HG03103 (cell line): ENCODE results near the gene FBXO17.
"Not testable (repeated sequence)": the region's sequence is repeated elsewhere in the genome, so short reads cannot be mapped to it uniquely, and the experiment has no call there.

ENCODE experiments used
- ATAC-seq: cut with Tn5 transposase; IDR thresholded peaks from one replicate; pipeline ENCODE4 v1.9.1; 2021; ENCODE audit warnings: low read depth; ENCODE audit not compliant: unreplicated experiment

The FBXO17 gene

DNA sequence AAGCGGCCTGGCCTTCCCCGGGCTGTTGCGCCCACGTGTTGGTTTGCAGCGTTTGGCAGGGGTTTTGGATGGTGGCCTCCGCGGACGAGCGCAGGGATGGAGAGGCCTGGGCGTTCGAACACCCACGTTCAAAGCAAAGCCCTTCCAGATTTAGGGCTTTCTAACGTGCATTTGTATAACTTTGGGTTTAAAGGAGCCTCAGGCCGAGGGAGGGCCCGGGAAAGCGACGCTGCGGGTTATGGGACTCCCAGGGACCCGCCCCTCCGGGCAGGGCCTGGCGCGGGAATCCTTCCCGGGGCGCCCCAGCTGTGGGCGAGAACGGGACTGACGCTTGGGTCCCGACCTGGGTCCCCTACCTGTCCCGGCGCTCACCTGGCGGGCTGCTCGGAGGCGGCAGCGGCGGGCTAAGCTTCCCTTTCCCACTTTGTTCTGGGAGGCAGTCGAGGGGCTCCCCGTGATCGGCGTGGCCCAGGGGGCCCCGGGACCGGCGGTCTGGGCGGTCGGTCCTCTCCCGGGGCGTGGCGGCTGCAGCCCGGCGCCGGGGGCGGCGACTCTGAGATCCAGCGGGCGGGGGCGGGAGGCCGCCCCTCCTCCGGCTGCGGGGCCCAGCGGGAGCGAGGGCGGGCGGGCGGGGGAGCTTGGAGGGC lies at the start of gene FBXO17:
Gene FBXO17, minus strand, starts transcription at position 529 of the 647 bp plus-strand sequence. CDS start 25,423 bp downstream, outside the sequence.
- no peak for ATAC-seq

DNA sequence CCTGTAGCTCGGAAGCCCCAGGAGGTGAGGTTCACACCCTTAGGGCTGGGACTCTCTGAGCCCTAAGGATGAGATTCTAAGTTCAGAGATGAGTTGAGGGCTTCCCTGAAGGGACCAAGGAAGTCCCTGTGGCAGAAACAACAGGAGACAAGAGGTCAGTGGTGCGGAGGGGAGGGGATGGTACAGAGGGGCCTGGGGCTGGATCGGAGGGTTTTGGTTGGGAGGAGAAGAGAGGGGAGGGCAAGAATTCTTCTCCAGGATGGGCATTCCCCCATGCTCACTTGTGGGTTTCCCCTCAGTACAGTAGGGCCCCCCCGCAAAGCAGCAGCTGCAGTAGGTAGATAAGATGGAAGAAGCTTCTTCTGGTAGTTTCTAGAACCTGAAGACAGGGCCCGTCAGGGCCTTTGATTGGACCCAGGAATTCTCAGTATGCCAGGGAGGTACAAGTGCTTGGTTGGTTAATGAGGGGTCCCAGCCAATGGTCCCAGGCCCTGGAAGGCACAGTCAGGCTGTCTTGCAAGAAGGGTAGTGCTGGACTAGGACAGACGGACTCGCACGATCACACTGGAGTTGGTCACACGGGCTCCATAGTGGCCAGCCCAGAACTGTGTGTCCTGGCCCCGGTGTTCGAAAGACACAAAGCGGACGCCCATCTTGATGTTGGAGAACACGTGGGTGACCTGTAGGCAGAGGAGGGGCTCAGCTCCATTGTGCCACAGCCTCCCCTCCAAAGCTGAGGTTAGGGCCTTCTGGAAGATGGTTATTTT lies 49.5 kb upstream of the FBXO17 start:
- ATAC-seq, result no peak

DNA sequence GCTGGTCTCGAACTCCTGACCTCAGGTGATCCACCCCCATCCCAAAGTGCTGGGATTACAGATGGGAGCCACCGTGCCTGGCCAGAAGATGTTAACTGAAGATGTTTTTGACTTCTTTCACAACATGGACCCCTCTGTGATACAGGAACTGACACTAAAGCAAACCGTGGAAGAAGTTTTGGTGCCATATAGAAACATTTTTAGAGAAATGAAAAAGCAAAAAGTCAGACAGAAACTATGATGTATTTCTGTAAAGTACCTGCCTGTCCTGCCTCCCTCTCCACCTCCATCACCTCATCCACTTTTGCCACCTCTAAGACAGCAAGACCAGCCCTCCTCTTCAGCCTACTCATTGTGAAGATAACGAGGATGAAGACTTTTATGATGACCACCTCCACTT lies 45.5 kb upstream of the FBXO17 start:
- ATAC-seq, result no peak

- no peak for ATAC-seq
These were observed 42.1 kb upstream of the FBXO17 start for GRCh38 chr19:39017646-39018045.

GRCh38 chr19:39017026-39017425 lies 41.5 kb upstream of the FBXO17 start:
- ATAC-seq, result no peak

- no peak for ATAC-seq
These were observed 38.5 kb upstream of the FBXO17 start for GRCh38 chr19:39014037-39014436.

GRCh38 chr19:39009001-39009400 lies 33.5 kb upstream of the FBXO17 start:
- ATAC-seq, result no peak

DNA sequence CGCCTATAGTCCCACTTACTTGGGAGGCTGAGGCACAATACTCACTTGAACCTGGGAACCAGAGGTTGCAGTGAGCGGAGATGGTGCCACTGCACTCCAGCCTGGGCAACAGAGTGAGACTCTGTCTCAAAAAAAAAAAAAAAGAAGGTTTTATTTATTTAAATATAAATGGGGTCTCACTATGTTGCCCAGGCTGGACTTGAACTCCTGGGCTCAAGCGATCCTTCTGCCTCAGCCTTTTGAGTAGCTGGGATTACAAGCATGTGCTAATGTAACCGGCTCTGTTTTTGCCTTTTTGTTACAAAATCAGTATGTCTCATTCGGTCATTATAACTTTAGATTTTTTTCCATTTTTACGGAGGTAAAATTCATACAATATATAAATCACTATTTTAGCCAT lies 32.6 kb upstream of the FBXO17 start:
- ATAC-seq, result no peak

DNA sequence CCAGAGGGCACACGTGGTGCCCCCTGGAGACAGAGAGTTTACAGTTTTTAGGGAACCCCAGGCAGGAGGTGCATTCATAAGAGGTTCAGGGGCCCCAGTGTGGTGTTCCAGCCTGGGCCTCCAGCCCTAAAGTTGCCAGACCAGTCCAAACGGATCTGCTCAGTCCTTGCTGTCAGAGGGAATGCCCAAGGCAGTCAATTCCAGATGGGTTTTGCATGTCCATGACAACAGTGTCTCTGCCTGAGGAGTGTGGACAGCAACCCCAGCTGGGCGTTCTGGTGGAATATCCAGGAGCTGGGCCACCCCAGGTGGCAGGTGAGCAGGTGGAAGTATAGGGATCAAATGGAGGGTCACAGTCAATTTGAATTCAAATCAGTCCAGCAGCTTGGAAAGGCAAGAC lies 31.6 kb upstream of the FBXO17 start:
- no peak for ATAC-seq

DNA sequence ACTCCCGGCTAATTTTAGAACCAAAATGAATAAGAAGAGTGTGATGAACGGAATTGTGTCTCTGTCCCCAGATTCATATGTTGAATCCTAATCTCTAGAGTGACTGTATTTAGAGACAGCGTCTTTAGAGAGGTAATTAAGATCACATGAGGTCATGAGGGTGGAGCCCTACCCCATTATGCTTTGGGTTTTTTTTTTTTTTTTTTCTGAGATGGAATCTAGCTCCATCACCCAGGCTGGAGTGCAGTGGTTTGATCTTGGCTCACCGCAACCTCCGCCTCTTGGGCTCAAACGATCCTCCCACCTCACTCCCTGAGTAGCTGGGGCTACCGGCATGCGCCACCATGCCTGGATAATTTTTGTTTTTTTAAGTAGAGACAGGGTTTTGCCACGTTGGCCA lies 28.9 kb upstream of the FBXO17 start:
- ATAC-seq, result no peak

DNA sequence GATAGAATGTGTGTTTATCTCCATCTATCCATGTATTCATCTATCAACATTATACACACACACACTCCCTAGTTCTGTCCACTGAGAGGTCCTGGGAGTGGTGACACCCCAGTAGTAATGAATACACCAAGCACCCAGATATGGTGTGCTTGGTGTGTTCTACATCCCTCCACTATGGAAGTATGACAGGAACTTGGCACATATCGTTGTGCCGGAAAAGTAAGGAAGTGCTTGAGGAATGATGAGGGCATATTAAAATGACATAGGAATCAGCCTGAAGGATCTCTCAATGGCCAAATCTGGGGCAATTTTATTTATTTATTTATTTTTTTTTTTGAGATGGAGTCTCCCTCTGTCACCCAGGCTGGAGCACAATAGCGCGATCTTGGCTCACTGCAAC lies 28.3 kb upstream of the FBXO17 start:
- ATAC-seq, result no peak

DNA sequence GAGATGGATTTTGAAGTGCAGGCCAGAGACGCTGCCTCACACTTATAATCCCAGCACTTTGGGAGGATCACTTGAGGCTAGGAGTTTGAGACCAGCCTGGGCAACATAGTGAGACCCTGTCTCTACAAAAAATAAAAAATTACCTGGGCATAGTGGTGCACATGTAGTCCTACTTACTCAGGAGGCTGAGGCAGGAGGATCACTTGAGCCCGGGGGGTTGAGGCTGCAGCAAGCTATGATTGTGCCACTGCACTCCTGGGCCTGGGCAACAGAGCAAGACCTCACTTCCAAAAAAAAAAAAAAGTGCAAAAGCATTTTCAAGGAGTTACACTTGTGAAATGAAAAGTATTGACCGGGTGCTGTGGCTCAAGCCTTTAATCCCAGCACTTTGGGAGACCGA lies 27.6 kb upstream of the FBXO17 start:
- ATAC-seq, result no peak

GRCh38 chr19:39001041-39001440 lies 25.5 kb upstream of the FBXO17 start:
- ATAC-seq, result no peak

DNA sequence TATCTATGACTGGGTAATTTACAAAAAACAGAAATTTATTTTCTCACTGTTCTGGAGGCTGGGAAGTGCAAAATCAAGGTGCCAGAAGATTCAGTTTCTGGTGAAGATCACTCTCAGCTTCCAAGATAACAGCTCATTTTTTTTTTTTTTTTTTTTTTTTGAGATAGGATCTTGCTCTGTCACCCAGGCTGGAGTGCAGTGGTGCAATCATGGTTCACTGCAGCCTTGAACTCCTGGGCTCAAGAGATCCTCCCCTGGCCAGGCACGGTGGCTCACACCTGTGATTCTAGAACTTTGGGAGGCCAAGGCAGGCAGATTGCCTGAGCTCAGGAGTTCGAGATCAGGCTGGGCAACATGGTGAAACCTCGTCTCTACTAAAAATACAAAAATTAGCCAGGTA lies 22.0 kb upstream of the FBXO17 start:
- not testable (repeated sequence) for ATAC-seq

DNA sequence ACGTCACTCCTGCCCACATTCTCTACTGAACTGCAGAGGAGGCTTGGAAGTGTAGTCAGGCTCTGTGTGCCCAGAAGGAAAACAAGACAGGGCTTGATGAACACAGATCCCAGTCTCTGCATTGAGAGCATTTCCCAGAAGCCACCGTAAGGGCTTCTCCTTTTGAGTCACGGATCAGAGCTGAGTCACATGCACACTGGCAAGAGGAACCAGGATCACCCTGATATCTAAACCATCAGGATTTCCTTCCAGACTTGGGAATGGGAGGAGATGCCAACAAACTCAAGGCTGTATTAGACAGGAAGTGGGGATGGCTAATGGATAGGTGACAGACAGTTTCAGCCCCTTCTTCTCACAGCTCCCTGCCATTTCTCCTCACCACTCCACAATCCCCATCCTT lies 17.7 kb upstream of the FBXO17 start:
- no peak for ATAC-seq

DNA sequence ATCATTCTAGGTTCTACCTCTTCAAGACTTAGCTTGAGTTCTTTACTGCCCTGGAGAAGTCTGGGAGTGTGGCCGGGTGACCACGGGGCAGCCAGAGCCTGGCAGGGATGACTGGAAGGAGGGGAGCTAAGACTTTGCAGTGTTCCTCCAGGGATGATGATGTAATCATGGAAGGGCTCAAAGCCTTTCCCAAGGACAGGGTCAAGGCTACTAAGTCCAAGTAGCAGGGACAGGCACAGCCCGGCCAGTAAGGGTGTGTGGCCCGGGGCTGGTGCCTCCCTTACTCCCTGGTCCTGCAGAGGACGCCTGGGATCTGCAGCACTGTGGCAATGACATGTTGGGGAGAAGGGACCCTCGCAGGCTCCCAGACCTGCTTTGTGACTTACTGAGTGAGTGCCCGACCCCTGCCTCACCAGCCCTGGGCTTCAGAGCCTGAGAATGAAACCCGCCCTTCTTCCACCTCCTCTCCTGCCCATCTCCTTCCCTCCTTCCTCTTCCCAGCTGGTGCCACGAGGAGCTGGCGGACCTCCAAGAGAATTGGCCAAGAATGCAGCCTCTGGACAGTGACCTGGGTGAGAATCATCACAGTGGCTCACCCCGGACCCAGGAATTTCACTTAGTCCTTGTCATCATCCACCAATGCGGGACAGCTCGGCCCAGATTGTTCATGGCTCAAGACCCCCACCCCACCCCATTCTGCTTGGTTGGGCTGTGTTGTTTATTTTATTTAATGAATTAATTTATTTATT lies 15.6 kb upstream of the FBXO17 start:
- no peak for ATAC-seq

GRCh38 chr19:38989614-38990013 lies 14.1 kb upstream of the FBXO17 start:
- ATAC-seq, result not testable (repeated sequence)

- ATAC-seq, result no peak
These were observed 13.6 kb upstream of the FBXO17 start for GRCh38 chr19:38989066-38989605.

- not testable (repeated sequence) for ATAC-seq
These were observed 13.1 kb upstream of the FBXO17 start for GRCh38 chr19:38988627-38989026.

DNA sequence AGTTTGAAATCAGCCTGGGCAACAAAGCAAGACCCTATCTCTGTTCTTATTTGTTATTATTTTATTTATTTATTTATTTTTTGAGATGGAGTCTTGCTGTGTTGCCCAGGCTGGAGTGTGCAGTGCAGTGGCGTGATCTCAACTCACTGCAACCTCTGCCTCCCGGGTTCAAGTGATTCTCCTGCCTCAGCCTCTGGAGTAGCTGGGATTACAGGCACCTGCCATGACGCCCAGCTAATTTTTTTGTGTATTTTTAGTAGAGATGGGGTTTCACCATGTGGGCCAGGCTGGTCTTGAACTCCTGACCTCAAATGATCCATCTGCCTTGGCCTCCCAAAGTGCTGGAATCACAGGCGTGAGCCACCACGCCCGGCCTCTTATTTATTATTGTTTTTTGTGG lies 12.2 kb upstream of the FBXO17 start:
- ATAC-seq, result not testable (repeated sequence)

DNA sequence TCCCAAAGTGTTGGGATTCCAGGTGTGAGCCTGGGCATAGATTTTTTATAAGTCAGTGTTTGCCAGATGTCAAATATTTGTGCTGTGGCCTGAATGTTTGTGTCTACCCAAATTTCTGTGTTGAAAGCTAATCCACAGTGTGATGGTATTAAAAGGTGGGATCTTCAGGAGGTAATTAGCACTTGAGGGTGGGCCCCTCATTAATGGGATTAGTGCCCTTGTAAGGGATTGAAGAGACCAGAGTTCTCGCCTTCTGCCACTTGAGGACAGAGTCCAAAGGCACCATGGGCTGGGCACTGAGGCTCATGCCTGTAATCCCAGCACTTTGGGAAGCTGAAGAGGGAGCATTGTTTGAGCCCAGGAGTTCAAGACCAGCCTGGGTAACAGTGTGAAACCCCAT lies 9.7 kb upstream of the FBXO17 start:
- ATAC-seq, result no peak
